Hematopoietic multipotent progenitor cell treated with erythropoietin and hydrocortisone succinate and interleukin-3 and kit ligand, for 17 days (in vitro differentiated cells): Measurements from ENCODE around the gene ZBTB25.

Experiments
- DNase-seq: peaks from one replicate; pipeline ENCODE4 v3.0.0-alpha.2; 2015; ENCODE audit warnings: low spot score

The ZBTB25 gene

DNA sequence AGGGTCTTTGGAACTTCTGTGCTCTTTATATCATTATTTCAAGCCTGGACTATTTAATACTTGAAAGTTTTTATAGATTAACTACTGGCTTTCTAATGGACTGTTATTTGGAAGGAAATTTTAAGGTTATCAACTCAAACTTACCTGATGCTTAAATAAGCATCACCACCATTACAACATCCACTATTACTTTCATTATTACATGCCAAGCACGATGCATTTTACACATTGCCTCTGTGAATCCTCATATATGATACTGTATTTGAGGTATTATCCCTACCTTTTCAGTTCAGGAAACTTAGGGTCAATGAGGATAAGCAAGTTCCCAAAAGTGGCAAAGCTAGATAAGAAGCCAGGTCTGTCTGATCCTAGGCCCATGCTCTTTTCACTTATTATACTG lies 13.3 kb upstream of the ZBTB25 start:
- DNase-seq: no peak

DNA sequence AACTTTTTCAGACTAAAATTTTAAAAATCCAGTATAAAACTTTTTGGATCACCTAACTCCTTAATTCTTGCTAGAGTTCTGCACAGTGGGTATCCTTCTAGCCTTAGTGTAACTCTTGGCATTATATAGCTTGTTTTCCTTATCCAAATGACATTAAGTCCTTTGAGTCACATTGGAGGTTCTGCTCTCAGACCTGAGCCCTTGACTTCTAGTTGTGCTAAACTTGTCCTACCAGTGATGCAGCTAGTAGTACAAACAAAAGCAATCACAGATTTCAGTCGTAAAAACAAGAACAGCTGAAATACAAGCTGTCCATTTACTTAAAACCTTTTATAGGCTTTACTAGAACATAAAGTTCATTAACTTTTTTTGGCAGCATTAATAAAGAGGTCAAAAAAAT lies 11.4 kb upstream of the ZBTB25 start:
- no peak for DNase-seq

GRCh38 chr14:64513271-64513670 lies 9.6 kb upstream of the ZBTB25 start:
- DNase-seq: no peak

DNA sequence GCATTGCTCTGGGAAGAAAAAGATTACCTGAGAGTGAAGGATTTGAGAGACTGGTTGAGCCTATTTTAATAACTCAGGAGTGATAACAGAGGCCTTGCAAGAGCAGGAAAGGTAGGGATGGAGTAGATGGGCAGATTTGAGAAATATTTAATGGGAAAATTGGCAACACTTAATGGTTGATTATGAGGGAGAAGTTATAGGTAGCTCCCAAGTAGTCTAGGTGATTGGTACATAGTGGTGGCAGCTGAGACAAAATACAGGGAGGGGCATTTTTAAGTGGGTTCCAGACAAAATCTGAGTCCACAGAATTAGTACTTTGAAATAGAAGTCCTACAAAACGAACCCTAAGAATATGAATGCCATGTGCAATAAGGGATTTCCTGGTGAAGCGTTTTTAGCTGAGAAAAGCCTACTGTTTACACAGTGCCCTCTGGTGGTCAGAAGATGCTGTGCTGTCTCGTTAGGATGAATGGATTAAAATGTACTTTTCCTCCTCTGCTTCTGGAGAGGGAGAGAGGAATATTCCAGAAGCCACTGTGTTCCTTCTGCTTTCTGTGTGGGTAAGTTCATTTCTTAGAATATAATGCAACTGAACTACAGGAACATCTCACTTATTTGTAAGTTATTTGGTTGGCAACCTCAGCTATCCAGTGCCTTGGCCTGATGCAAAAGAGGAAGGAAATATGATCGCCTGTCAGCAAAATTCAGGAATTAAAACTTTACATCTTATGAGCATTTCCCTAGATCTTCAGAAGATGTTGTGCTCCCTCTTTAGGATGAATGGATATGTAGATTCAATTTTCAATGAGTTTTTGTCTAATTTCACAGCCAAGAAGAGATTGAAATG lies 7.4 kb upstream of the ZBTB25 start:
- DNase-seq: peak; percentile 78

DNA sequence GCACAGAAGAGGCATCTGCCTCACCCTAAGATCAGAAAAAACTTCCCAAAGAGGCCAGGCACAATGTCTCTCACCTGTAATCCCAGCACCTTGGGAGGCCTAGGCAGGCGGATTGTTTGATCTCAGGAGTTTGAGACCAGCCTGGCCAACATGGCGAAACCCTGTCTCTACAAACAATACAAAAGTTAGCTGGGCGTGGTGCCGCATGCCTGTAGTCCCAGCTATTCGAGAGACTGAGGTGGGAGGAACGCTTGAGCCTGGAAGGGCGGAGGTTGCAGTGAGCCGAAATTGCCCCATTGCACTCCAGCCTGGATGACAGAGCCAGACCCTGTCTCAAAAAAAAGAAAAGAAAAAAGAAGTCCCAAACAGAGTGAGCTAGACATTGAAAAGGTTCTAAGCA lies 5.4 kb upstream of the ZBTB25 start:
- DNase-seq: no peak

DNA sequence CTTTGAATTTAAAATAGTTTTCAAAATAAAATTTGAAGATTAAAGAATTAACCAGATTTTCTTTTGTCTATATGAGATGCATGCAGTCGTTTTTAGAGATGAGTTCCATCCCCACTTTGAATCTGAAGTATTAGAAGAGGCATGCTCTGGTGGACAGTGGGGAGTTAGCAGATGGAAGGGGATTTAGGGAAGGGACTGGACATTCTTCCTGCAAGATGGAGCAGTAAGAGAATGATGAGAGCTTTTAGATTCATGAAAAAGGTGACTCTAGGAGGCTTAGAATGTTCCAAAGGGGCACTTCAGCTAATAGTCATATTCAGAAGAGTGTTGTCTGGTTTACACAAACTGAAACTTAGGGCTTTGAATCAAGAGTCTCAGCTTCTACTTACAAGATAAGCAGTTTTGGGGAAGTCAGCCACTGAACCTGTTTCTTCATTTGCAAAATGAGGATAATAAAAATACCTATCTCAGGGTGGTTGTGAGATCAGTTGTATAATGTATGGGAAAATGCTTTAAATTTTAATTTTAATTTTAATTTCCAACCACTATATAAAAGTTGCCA lies 4.7 kb upstream of the ZBTB25 start:
- no peak for DNase-seq

DNA sequence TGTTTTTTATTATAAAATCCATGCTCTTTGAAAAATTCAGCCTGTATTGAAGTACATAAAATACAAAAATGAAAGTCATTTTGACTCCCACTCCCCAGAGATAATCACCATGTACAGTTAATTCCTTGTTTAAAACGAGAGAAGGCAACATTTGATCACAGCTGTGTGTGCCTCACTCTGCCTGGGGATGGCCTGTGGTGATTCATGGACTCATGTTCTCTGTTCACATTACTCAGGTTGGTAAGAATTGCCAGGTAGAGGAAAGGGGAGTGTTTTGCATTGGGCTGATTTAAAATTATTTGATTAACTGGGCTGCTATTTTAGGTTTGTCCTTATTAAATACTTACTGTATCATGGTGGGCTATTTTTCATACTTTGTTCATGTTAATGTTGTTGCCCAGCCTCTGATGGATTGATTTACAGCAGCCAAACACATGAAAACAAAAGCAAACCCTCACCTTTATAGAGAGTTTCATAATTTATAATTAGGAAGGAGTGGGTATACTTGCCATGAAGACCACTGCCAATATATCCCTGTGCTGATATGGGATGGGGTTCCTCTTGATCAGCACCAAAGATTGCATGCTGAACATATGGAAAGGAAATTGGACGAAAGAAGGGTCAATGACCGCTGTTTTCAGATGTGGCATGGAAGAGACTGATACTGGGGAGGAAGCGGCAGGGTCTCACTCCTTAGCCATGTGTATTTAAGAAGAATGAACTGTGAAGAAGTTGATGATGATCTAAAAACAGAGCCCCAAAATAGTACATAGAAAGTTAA lies 3.9 kb upstream of the ZBTB25 start:
- DNase-seq: no peak

GRCh38 chr14:64506721-64507120 lies 3.1 kb upstream of the ZBTB25 start:
- DNase-seq: no peak

DNA sequence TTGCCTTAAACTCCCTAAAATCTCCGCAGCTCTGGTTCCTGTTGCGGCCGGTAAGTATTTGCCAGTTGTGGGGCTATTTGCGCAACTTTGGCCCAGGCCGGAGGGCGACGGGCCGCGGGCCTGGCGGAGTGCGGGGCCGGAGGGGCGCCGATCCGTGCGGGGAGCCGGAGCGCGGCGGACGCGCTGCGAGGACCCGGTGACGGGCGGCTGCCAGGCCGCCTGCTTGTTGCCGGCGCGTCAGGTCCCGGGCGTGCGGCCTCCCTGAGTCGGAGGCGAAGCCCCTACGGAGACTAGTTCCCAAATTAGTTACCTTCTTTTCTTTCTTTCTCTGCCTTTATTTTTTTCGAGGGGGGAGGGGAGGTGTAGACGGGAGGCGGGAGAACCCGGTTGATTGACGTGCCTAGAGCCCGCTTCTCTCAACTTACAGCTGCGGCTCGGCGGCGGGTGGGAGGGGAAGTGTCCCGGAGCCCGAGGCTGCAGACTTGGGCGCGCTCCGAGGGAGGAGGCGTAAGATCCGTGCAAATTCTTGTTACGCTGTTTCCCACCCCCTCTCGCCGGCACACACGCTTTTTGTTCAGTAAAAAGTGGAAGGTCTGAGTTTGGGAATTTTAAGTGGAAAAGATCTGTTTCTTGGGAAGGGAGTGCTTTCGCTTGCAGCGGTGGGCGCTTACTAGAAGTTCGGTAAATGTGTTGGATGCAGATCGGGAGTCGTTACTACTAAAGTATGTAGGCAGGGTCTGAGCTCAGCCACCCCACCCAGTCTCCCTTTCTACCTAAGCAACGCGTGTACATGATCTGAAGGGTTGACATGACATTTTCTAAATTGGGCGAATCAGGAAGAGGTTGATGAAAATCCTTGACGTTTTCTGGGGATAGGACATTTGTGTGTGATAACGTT lies 1.5 kb upstream of the ZBTB25 start:
- DNase-seq: peak; percentile 44

DNA sequence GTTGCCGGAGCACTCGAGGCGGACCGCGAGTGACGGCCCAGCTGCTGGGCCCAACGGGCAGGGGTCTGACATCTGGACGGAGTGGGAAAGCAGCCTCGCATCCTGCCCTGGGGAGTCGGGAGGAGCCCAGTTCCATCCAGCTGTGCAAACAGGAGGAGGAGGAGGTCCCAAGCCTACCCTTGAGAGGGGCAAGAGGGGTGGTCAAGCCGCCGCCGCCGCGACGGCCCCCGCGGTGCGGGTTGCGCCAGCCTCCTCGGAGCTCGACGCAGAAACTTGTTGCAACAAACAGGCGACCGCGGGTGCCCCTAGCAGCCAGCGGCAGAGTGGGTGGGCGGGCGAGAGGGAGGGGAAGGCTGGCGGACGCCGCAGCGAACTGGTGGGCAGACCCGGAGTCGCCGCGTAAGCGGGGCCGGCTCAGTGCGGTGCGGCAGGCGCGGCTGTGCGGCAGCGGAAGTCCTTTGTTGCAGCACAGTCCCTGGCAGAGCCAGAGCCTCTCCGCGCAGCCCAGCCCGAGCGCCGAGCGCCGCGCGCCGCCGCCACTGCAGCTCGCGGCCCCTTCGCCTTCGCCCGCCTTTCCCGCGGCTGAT lies 765 bp upstream of the ZBTB25 start, which contains the start of gene ZBTB1:
Gene ZBTB1 (plus strand): TSS at position 461 of the 587 bp plus-strand sequence. CDS start 16,735 bp downstream, outside the sequence.
- DNase-seq: peak; percentile 44

GRCh38 chr14:64502887-64503433 lies 678 bp downstream of the ZBTB25 start:
- DNase-seq: peak; percentile 23

GRCh38 chr14:64502456-64502855 lies 1.2 kb downstream of the ZBTB25 start:
- no peak for DNase-seq

DNA sequence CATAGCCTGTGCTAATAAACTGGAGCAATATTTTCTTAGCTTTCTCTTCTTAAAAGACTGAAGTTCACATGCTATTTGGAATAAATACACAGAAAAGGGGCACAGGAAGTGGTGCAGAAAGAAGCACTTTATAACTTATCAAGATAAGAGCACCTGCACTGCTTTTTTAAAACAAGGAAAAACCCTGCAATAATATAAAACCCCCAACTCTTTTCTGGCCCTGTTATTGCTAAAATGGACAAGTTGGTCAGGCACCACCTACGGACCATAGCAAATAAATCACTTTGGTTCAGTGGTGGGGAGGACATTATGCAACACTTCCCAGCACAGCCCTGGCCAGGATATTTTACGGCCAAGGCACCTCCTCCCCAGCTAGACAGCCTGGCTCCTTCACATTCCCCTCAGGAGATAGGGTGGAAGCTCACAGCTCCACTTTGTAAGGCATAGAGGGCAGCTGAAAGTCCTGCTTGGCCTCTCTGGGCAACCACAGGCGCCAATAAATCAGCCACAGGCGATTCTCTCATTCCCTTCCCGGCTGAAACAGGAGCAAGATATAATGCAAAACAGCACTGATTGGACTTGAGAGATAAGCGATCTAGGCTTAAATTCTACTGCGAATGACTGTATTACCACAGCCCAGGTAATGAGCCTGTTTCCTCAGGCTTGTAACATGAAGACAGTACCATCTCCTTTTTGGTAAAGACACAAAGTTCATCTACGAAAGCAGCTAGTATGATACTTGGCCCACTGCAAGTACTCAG lies 2.0 kb downstream of the ZBTB25 start:
- DNase-seq: no peak

GRCh38 chr14:64500088-64500487 lies 3.5 kb downstream of the ZBTB25 start:
- no peak for DNase-seq

DNA sequence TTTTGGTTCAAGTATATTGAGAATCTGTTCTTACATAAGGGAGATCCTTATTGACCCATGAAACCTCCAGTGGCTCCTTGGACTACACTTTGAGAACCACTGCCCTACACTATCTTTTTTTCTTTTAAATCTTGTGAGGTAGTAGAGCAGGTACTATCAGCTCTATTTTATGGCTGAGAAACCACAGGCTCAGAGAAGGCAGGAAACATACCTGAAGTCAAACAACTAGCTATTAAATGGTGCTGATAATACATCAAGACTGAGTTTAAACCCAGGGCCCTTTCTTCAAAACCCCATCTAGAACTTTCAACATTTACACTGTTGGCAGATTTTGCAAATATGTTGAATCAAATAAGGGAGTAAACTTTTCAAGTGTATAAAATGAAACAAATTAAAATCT lies 6.9 kb downstream of the ZBTB25 start:
- no peak for DNase-seq

DNA sequence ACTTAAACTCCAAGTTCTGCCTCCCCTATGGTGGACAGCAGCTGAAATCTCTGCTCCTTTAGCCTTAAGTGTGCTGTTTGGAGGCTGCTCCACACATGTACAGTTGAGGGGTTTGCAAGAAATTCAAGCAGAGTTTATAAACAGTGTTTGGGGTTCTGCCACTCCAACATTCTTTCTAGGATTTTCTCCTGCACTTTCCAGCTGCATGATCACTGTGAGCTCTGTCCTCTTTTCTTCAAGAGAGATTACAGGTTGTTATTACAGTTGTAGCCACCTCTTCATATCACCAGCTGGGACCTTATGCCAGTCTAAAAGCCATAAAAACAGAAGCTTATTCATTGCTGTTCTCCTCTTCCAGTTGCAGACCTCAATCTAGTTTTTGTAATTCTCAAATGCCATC lies 8.4 kb downstream of the ZBTB25 start:
- DNase-seq: no peak

DNA sequence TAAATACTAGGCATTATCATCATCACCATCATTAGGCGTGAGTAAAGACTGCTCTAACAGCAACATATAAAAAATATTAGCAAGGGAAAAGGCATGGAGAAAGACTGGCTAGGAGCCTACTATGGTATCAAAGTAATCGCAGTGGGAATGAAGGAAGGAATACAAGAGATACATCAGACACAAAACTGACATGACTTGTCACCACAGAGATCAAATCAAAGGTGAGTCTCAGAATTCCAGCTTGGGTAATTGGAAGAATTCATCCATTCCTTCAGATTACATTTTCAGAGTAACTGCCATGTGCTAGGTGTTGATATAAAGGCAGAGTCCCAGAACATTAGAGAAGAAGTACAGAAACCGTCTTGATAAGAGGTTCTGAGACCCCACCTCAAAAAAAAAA lies 10.2 kb downstream of the ZBTB25 start:
- no peak for DNase-seq

DNA sequence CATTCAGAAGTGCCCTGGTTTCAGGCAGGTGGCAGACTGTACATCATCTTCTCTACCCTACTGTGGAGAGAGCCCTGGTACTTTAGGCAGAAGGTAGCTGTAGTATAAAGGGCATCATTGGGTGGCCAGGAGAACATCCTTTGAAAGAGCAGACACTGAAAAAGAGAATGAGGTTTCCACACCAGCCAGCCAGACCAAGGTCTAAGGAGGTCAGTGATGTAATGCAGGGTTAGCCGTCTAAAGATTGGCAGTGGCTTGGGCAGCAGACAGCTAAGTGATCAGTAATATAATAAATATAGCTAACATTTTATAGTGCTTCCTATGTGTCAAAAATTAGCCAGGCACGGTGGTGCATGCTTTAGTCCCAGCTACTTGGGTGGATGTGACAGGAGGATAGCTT lies 12.0 kb downstream of the ZBTB25 start:
- no peak for DNase-seq

DNA sequence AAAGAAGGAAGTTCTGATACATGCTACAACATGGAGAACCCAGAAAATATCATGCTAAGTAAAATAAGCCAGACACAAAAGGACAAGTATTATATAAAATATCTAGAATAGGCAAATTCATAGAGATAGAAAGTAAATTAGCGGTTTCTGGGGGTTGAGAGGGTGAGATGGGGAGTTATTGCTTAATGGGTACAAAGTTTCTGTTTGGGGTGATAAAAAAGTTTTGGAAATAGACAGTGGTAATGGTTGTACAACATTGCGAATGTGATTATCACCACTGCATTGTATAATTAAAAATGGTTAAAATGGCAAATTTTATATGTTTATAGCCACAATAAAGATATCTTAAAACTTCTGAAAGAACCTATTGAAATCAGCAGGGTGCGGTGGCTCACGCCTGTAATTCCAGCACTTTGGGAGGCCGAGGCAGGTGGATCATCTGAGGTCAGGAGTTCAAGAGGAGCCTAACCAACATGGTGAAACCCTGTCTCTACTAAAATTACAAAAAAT lies 15.0 kb downstream of the ZBTB25 start:
- DNase-seq: no peak

DNA sequence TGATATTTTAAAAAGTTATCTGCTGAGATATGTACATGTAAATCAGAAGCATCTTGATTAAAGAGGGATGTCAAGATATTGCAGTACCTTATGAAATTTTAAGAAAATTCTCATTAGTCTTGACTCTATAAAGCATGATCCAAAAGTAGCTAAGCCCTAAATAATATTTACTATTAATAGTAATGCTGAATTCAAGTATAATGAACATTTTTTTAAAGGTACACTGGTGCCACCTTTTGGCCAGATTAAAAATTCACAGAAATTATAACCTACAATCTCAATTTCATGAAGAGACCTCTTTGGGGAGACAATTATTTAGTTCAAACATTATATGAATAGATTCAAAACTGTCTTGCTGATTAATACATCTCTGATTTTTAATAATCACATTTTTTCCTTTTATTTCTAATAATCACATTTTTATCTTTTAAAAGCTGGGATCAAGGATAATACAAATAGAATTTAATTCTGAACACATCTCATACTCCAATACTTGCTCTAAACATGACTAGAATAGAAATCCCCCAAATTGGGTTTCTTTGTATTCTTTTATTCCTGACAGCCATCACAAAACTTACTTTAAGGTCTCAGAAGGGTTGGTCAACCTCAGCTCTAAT lies 24.9 kb downstream of the ZBTB25 start:
- peak; percentile 43 for DNase-seq
